KOPT-K1 (cell line): Measurements from ENCODE around the gene ATP2C2.
A peak's percentile ranks its signal among the peaks of the same experiment; 100 is the strongest.

Source experiments
- H3K27ac ChIP-seq: fragments of 200-600 bp; sonication (generic); 2 replicates; pipeline ENCODE4 v1.5.1; 2016; ENCODE audit warnings: antibody characterized with exemption, mild to moderate bottlenecking, low read depth, low read length; ENCODE audit not compliant: poor library complexity, severe bottlenecking
- H3K36me3 ChIP-seq: fragments of 200-600 bp; sonication (generic); 2 replicates; pipeline ENCODE4 v1.5.1; 2017; ENCODE audit warnings: antibody characterized with exemption, mild to moderate bottlenecking, low read length, moderate library complexity; ENCODE audit not compliant: insufficient read depth
- H3K9me3 ChIP-seq: fragments of 200-600 bp; sonication (generic); 2 replicates; pipeline ENCODE4 v1.5.1; 2017; ENCODE audit warnings: antibody characterized with exemption, low read length, mild to moderate bottlenecking; ENCODE audit not compliant: insufficient read depth, poor library complexity, severe bottlenecking

The ATP2C2 gene

DNA sequence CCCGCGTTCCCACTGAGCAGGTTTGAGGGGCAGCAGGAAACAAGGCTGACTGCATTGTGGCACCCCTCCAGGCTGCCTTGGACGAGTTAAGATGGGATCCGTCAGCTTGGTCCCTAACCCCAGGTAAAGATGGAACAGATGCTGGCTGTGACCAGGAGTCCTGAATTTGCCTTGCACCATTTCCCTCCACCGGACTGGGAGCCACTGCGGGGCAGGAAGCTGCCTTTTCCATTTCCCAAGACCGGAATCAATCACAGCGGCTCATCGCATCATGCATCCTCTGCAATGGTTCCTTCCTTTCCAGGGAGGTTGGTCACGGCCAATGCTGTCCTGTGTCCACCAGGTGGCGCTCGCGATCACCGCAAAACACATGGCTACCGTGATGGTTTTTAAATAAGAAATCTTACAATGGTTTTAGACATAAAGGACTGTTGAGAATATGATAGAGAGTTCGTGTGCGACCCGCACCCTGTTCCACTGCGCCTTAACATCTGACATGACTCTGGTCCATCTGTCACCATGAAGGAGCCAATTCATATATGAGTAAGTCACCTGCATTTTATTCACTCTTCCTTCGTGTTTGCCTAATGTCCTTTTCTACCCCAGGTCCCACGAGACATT lies 143.0 kb downstream of the ATP2C2 start:
- no peaks in the 10 kb centered on the region for H3K9me3 ChIP-seq
- H3K36me3 ChIP-seq = no peaks in the 10 kb centered on the region
- no peak overlapping the region for H3K27ac ChIP-seq

- no peaks in the 10 kb centered on the region for H3K9me3 ChIP-seq
- no peak overlapping the region for H3K27ac ChIP-seq
These were observed 143.5 kb downstream of the ATP2C2 start for GRCh38 chr16:84511831-84512230.

DNA sequence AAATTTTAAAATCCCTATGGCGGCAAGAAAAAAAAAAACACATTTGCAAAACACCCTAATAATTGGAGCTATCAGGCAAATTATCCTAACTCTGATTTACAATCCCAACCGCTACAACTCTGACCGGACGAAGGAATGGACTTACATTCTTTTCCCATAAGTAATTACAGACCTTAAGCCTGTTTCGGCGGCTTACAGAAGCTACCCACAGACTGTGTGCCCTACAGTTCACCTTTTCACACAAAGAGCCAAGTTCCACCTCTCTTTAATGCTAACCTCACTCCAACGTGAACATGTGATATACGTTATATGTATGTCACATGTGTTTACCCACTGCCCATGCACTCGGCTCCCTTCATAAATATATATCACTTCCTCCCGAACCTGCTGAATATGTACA lies 144.8 kb downstream of the ATP2C2 start:
- Histone ChIP-seq H3K36me3 (no peaks in the 10 kb centered on the region), H3K9me3 (no peaks in the 10 kb centered on the region), H3K27ac (no peak overlapping the region)

More at GRCh38 chr16:84511831-84512230, 143.5 kb downstream of the ATP2C2 start:
- no peaks in the 10 kb centered on the region for H3K36me3 ChIP-seq

GRCh38 chr16:84513666-84514065 lies 145.3 kb downstream of the ATP2C2 start:
- Histone ChIP-seq H3K27ac (peak overlapping the region; percentile 69), H3K9me3 (no peaks in the 10 kb centered on the region), H3K36me3 (no peaks in the 10 kb centered on the region)
